Astrocyte (in vitro differentiated cells and primary cell): ENCODE measurements around the gene LCAT. TPM values are rescaled to one million over a fixed set of nuclear protein-coding genes. Genes with fewer than 3 reads are reported as not detected.

Experiments
- DNase-seq: peaks from one replicate; pipeline ENCODE4 v3.0.0-alpha.2; 2010; ENCODE audit warnings: low read depth
- FAIRE-seq: peaks from 2 replicates; lab custom pipeline; 2011; peaks lifted over from hg19 to GRCh38; lab: Jason Lieb, UNC
- H2AFZ ChIP-seq: 2 replicates; pipeline ENCODE4 v1.6.0; 2012; ENCODE audit warnings: low read depth, low read length, inconsistent platforms
- H3K27ac ChIP-seq: 2 replicates; pipeline ENCODE4 v1.5.1; 2011; ENCODE audit warnings: low read depth, low read length, inconsistent platforms
- H3K27me3 ChIP-seq: 2 replicates; pipeline ENCODE4 v1.6.0; 2011; ENCODE audit warnings: low read length, inconsistent platforms; ENCODE audit not compliant: insufficient read depth
- H3K36me3 ChIP-seq: 2 replicates; pipeline ENCODE4 v1.5.1; 2011; ENCODE audit warnings: low read length, inconsistent platforms; ENCODE audit not compliant: insufficient read depth
- H3K4me1 ChIP-seq: 2 replicates; pipeline ENCODE4 v1.5.1; 2011; ENCODE audit warnings: low read length, inconsistent platforms; ENCODE audit not compliant: insufficient read depth
- H3K4me2 ChIP-seq: 2 replicates; pipeline ENCODE4 v1.6.0; 2012; ENCODE audit warnings: low read length, inconsistent platforms
- H3K4me3 ChIP-seq: 2 replicates; pipeline ENCODE4 v1.5.1; 2011; ENCODE audit warnings: low read depth, mild to moderate bottlenecking, low read length, inconsistent platforms; ENCODE audit not compliant: insufficient read depth
- H3K79me2 ChIP-seq: 2 replicates; pipeline ENCODE4 v1.6.0; 2012; ENCODE audit warnings: mild to moderate bottlenecking, low read length, inconsistent platforms; ENCODE audit not compliant: insufficient read depth
- H3K9ac ChIP-seq: 2 replicates; pipeline ENCODE4 v1.6.0; 2012; ENCODE audit warnings: mild to moderate bottlenecking, low read length, inconsistent platforms
- H3K9me3 ChIP-seq: 2 replicates; pipeline ENCODE4 v1.5.1; 2012; ENCODE audit warnings: low read depth, mild to moderate bottlenecking, low read length, inconsistent platforms; ENCODE audit not compliant: insufficient read depth
- H4K20me1 ChIP-seq: 2 replicates; pipeline ENCODE4 v1.6.0; 2012; ENCODE audit warnings: low read length, inconsistent platforms; ENCODE audit not compliant: insufficient read depth
- H3K27ac Mint-ChIP-seq: one replicate; pipeline ENCODE4 v1.8.0; 2021; ENCODE audit warnings: mild to moderate bottlenecking, mixed read lengths; ENCODE audit not compliant: unreplicated experiment
- H3K27me3 Mint-ChIP-seq: one replicate; pipeline ENCODE4 v1.8.0; 2021; ENCODE audit warnings: low read depth, mixed read lengths; ENCODE audit not compliant: unreplicated experiment
- H3K36me3 Mint-ChIP-seq: one replicate; pipeline ENCODE4 v1.8.0; 2021; ENCODE audit warnings: low read depth, mixed read lengths; ENCODE audit not compliant: unreplicated experiment
- H3K4me1 Mint-ChIP-seq: one replicate; pipeline ENCODE4 v1.8.0; 2021; ENCODE audit warnings: low read depth, mixed read lengths; ENCODE audit not compliant: unreplicated experiment
- H3K4me3 Mint-ChIP-seq: one replicate; pipeline ENCODE4 v1.8.0; 2021; ENCODE audit warnings: mild to moderate bottlenecking, moderate library complexity, mixed read lengths; ENCODE audit not compliant: unreplicated experiment
- H3K9me3 Mint-ChIP-seq: one replicate; pipeline ENCODE4 v1.8.0; 2021; ENCODE audit warnings: mild to moderate bottlenecking, mixed read lengths; ENCODE audit not compliant: unreplicated experiment
- EZH2 ChIP-seq: IDR thresholded peaks from 2 replicates; pipeline ENCODE4 v1.6.1; 2012; ENCODE audit warnings: mild to moderate bottlenecking, low read length, inconsistent platforms; ENCODE audit not compliant: insufficient read depth
- total RNA-seq: library from RNA; stranded (reverse); gene quantifications from 2 replicates; pipeline ENCODE4 v1.2.1, GENCODE V29; 2021
- TF ChIP-seq, protein P1 (sequence below): IDR thresholded peaks from 2 replicates; pipeline ENCODE4 v1.5.1; 2011; ENCODE audit warnings: low read depth, mild to moderate bottlenecking, inconsistent platforms, low read length, moderate library complexity; ENCODE audit not compliant: insufficient read depth

The LCAT gene
- total RNA-seq, 1 donor from 2014 or later: 37.9 TPM

DNA sequence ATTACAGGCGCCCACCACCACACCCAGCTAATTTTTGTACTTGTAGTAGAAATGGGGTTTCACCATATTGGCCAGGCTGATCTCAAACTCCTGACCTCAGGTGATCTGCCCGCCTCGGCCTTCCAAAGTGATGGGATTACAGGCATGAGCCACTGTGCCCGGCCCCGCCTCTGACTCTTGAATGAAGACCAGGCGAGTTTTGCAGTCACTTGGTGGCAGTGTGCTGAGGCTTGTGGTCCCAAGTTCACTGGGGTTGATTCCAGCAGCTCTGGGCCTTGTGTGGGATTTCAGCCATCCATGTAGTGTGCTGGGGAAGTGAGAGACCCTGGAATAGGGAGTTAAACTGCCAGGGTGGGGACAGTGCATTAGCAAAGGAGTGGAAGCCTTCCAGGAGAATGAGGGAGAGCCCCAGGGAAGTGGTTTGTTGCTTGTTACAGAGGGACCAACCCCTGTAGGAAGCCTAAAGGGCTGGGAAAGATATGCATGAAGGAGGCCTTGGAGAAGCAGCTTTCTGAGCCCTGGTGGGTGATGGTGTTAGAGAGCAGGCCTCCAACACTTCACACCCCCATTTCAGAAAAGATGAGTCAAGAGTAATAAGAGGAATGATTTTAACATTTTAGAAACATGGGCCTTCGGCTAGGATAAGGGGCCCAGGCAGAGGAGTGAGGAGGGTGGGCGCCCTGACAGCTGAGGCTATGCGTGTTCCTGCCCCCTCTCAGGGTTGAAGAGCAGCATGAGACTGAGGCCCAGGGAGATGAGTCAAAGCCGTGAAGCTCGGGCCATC lies 36.3 kb downstream of the LCAT start:
- peaks cover 10% of the 10 kb centered on the region for H3K4me1 Mint-ChIP-seq
- peaks cover 20% of the 10 kb centered on the region for H4K20me1 ChIP-seq
- peaks cover 17% of the 10 kb centered on the region for H3K36me3 Mint-ChIP-seq
- no peak for DNase-seq
- H3K4me2 ChIP-seq: no peak overlapping the region
- TF ChIP-seq, protein P1, sequence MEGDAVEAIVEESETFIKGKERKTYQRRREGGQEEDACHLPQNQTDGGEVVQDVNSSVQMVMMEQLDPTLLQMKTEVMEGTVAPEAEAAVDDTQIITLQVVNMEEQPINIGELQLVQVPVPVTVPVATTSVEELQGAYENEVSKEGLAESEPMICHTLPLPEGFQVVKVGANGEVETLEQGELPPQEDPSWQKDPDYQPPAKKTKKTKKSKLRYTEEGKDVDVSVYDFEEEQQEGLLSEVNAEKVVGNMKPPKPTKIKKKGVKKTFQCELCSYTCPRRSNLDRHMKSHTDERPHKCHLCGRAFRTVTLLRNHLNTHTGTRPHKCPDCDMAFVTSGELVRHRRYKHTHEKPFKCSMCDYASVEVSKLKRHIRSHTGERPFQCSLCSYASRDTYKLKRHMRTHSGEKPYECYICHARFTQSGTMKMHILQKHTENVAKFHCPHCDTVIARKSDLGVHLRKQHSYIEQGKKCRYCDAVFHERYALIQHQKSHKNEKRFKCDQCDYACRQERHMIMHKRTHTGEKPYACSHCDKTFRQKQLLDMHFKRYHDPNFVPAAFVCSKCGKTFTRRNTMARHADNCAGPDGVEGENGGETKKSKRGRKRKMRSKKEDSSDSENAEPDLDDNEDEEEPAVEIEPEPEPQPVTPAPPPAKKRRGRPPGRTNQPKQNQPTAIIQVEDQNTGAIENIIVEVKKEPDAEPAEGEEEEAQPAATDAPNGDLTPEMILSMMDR: no peak
- TF ChIP-seq EZH2: no peak
- no peak overlapping the region for H3K9ac ChIP-seq
- H3K9me3 ChIP-seq: no peaks in the 10 kb centered on the region
- H3K4me3 ChIP-seq: no peak overlapping the region
- H3K27me3 ChIP-seq: no peaks in the 10 kb centered on the region
- no peaks in the 10 kb centered on the region for H3K36me3 ChIP-seq
- no peak overlapping the region for H3K27ac ChIP-seq
- H3K4me3 Mint-ChIP-seq: no peak overlapping the region
- H3K27ac Mint-ChIP-seq: peak overlapping the region; percentile 24
- no peak overlapping the region for H2AFZ ChIP-seq
- no peak for FAIRE-seq
- H3K79me2 ChIP-seq: peaks cover 3% of the 10 kb centered on the region
- H3K27me3 Mint-ChIP-seq: no peaks in the 10 kb centered on the region
- no peaks in the 10 kb centered on the region for H3K4me1 ChIP-seq
- no peaks in the 10 kb centered on the region for H3K9me3 Mint-ChIP-seq

DNA sequence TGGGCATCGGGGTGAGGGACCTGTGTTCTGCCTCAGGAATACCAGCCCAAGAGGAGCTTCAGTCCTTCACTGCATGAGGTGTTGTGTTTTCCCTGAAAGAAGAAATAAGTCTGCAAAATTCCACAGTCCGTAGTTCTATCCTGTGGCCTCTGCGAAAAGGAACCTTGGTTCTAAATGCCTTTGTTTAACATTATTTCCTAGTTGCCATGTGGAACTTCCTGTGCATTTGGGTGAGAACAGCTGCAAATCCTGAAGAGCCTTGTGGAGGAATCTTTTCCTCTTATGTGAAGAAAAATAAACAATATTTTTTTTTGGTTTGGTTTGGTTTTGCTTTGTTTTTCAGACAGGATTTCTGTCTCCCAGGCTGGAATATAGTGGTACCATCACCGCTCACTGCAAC lies 41.1 kb downstream of the LCAT start:
- no peaks in the 10 kb centered on the region for H3K9me3 Mint-ChIP-seq
- H3K27ac Mint-ChIP-seq: no peak overlapping the region
- Histone ChIP-seq H3K9me3 (no peaks in the 10 kb centered on the region), H3K79me2 (peaks cover 32% of the 10 kb centered on the region), H3K27ac (no peak overlapping the region), H3K4me2 (no peak overlapping the region), H3K36me3 (no peaks in the 10 kb centered on the region), H2AFZ (no peak overlapping the region), H3K27me3 (no peaks in the 10 kb centered on the region), H3K4me1 (no peaks in the 10 kb centered on the region), H4K20me1 (peaks cover 29% of the 10 kb centered on the region), H3K9ac (no peak overlapping the region), H3K4me3 (no peak overlapping the region)
- peaks cover 10% of the 10 kb centered on the region for H3K36me3 Mint-ChIP-seq
- FAIRE-seq: no peak
- H3K27me3 Mint-ChIP-seq: no peaks in the 10 kb centered on the region
- peaks cover 17% of the 10 kb centered on the region for H3K4me1 Mint-ChIP-seq
- DNase-seq: no peak
- H3K4me3 Mint-ChIP-seq: no peak overlapping the region
- no peak for TF ChIP-seq EZH2
- TF ChIP-seq, protein P1: no peak

DNA sequence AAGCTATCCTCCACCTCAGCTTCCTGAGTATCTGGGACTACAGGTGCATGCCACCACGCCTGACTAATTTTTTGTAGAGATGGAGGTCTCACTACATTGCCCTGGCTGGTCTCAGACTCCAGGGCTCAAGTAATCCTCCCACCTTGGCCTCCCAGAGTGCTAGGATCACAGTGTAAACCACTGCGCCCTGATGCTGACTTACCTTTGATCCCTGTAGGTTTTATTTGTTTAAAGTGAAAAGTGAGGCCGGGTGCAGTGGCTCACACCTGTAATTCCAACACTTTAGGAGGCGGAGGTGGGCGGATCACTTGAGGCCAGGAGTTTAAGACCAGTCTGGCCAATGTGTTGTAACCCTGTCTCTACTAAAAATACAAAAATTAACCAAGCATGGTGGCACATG lies 42.2 kb downstream of the LCAT start:
- Histone ChIP-seq H3K27me3 (no peaks in the 10 kb centered on the region), H3K9me3 (no peaks in the 10 kb centered on the region), H3K4me3 (no peak overlapping the region), H3K36me3 (no peaks in the 10 kb centered on the region), H2AFZ (no peak overlapping the region), H4K20me1 (peaks cover 34% of the 10 kb centered on the region), H3K9ac (no peak overlapping the region), H3K4me2 (no peak overlapping the region), H3K27ac (no peak overlapping the region), H3K4me1 (peaks cover 7% of the 10 kb centered on the region), H3K79me2 (peaks cover 43% of the 10 kb centered on the region)
- peaks cover 6% of the 10 kb centered on the region for H3K36me3 Mint-ChIP-seq
- H3K4me3 Mint-ChIP-seq: no peak overlapping the region
- FAIRE-seq: no peak
- no peak for DNase-seq
- H3K27me3 Mint-ChIP-seq: no peaks in the 10 kb centered on the region
- H3K4me1 Mint-ChIP-seq: peaks cover 15% of the 10 kb centered on the region
- TF ChIP-seq, protein P1: no peak
- TF ChIP-seq EZH2: no peak
- no peak overlapping the region for H3K27ac Mint-ChIP-seq
- H3K9me3 Mint-ChIP-seq: no peaks in the 10 kb centered on the region
